DMS 273 (cell line): Measurements from ENCODE around the gene LSM14B.
"Not testable (repeated sequence)": the region's sequence is repeated elsewhere in the genome, so short reads cannot be mapped to it uniquely, and the experiment has no call there.

Experiments used
- DNase-seq: peaks from one replicate; lab custom pipeline; 2025; ENCODE audit not compliant: unreplicated experiment; lab: John Stamatoyannopoulos, UW

The LSM14B gene

GRCh38 chr20:62112368-62112767, 9.9 kb upstream of the LSM14B start:
- no peak for DNase-seq

- no peak for DNase-seq
Measured at GRCh38 chr20:62114894-62115293, 7.4 kb upstream of the LSM14B start.

GRCh38 chr20:62115800-62116407, 6.4 kb upstream of the LSM14B start:
- not testable (repeated sequence) for DNase-seq

- no peak for DNase-seq
Measured at GRCh38 chr20:62116558-62117361, 5.5 kb upstream of the LSM14B start.

- peak; percentile 40 for DNase-seq
Measured at GRCh38 chr20:62117362-62117646, 5.0 kb upstream of the LSM14B start.

- no peak for DNase-seq
Measured at GRCh38 chr20:62117658-62118057, 4.6 kb upstream of the LSM14B start.

DNA sequence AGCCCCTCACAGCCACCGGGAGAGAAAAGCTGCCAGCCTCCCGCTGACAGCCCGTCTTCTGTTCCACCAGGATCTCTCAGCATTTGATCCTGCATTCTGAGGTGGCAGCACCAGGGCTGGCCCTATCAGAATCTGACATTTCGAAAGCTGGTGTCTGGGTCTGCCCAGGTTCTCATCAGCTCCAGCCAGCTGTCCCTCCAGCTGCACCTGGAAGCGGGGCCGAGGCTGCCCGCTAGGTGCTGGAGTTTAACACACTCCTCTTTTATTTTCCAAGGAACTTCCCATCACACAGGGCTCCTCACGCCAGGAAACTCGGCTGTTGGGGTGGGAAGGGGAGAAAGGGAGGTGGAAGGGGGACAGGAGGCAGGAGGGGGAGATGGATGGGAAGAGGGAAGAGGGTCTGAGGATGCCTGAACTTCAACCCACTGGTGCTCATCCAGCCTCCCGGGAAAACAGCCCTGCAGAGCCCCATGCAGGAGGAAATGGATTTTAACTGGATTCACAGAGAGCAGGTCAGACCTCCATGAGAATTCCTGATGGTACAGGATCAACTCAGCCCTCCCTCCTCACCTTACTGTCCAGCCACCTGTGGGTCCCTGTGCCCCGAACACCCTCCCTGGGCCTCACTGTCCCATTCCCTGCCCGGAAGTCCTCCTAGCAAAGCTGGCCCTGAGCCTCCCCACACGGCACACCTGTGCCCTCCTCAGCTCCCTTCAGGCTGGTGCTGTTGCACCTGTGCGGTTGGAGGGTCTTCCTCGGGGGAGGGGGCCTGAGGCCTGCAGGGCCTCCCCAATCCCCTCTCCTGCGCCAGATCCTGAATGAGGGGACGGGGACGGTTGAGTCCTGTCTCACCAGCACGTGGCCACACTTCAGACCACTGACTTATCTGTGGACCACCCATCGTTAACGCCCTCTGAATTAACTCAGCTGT, 3.9 kb upstream of the LSM14B start:
- peak; percentile 54 for DNase-seq

DNA sequence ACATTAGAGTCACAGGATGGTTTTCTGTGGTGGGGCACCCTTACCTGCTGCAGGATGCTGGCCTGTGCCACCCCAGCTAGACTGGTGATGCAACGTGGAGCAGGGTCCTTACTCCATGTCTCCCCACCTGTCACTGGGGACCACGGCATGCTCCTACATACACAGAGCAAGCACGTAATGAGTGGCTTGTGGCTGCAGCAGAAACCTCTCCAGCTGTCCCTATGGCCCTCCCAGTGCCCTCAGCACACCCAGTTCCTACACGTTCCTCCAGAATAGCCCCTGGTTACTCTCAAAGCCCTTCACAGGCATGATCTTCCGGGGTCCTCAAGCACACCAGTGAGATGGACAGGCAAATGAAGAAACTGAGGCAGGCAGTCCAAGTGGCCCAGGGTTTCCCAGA, 3.2 kb upstream of the LSM14B start:
- DNase-seq: no peak

DNA sequence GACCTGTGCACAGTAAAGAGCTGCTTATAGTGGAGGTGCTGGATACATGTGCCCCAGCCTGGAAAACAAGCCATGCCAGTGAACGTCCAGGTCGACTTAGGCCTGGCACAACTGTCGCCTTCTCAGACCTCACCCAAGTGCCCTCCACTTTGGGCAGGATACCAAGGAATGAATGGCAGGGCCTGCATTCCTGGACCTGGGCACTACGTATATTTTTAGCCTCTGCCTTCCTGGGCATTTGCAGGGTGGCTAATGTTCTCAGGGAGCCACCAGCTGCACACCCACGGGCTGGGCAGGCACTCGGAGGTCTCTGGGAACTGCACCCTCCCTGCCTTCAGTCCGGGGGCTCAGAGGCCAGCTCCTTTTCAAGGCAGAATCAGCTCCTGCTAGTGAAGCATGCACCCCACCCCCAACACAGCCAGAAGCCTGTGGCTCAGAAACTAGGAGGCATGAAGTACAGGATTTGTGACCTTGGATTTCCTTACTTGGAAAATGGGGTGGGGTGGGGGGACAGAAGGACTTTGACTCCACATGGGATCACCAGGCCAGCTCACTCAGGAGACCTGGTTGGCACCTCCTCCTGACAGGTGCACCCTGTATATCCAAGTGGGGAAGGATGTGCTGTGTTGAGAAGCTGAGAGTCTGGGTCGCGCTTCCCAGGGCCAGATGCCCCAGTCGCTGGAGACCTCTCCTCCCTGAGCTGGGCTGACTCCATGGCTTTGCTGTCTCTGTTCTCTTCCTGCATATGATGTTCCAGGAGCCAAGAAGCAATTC, 2.5 kb upstream of the LSM14B start:
- no peak for DNase-seq

- no peak for DNase-seq
Measured at GRCh38 chr20:62120365-62120762, 1.9 kb upstream of the LSM14B start.

GRCh38 chr20:62120990-62121775, 1.1 kb upstream of the LSM14B start:
- no peak for DNase-seq

- DNase-seq: peak; percentile 89
Measured at GRCh38 chr20:62122654-62123449, 577 bp downstream of the LSM14B start.

DNA sequence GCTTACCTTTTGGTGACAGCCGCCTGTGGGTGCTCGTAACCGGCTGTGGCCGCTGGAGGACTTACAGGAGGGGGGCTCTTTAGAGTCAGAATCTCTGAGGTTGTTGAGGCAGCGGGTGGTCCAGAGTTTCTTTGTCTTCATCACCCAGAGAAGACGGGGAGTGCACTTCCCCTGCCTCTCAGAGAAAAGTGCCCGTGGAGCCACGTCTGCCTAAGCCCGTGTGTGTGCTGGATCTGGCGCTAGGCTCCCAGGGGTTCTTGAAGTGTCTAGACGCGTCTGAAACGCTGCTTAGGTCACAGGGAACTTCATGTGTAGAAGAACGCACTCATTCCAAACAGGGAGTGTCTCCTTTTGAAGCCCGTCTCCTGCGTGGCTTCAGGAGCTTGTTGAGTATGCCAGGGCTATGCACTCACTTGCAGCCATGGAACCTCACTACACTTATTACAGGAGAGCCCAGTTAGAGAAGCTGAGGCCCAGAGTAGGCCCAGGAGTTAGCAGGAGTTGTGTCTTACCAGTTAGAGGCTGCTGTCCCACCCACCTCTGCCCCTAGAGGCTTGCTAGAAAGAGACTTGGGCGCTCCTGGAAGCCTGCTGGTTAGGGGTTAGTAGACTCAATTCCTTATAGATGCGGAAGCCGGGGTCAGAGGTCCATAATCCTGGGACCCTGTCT, 1.3 kb downstream of the LSM14B start:
- DNase-seq: peak; percentile 52

GRCh38 chr20:62126141-62126540, 3.9 kb downstream of the LSM14B start:
- DNase-seq: no peak

- no peak for DNase-seq
Measured at GRCh38 chr20:62127799-62128198, 5.5 kb downstream of the LSM14B start.

DNA sequence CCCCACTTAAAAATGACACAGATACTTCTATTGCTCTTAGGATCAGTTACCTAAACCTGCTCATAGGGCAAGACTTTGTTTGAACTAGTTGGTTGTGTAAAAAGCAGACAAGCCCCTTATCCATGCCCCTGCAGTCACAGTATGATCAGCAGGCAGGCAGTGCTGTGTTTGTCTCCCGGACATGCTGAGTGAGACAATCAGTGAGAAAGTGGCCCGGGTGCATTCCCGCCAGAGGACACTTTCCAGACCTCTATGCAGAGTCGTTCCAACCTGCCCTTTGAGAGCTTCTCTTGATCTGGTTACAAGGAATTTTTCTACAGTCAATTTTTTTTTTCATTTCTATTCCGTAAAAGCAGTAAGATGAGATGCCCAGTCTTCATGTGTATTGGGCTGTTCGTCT, 6.2 kb downstream of the LSM14B start:
- no peak for DNase-seq

GRCh38 chr20:62129731-62130531, 7.7 kb downstream of the LSM14B start:
- DNase-seq: no peak
